Prostate gland (tissue), 2 donors: ENCODE measurements around the gene TEK.

Experiments used
- CTCF ChIP-seq, 4 experiments: fragments of 200-600 bp in 2 of 4; fragments of 450-650 bp in 2 of 4; sonication (generic) in 2 of 4; IDR thresholded peaks; 1 replicate in 3 of 4; 2 replicates in 1 of 4; pipeline ENCODE4 v1.5.1; 2016 to 2019; ENCODE audit warnings: antibody characterized with exemption in 4 of 4, mild to moderate bottlenecking in 2 of 4, moderate library complexity in 2 of 4
- POLR2A ChIP-seq: fragments of 450-650 bp; IDR thresholded peaks from one replicate; pipeline ENCODE4 v1.6.1; 2016; ENCODE audit warnings: antibody characterized with exemption, mild to moderate bottlenecking
- POLR2AphosphoS5 ChIP-seq: sonication (generic); formaldehyde crosslinking; IDR thresholded peaks from one replicate; pipeline ENCODE4 v1.6.1; 2017; ENCODE audit warnings: antibody characterized with exemption

- no peak for TF ChIP-seq CTCF (IDR thresholded peaks at IDR 0.05)
- no peak for TF ChIP-seq POLR2A
- no peak for TF ChIP-seq POLR2AphosphoS5
Measured at GRCh38 chr9:27183701-27184100, 74.7 kb downstream of the TEK start.
